Small intestine (tissue), 7 donors: ENCODE data around the gene APP. TPM values are rescaled to one million over a fixed set of nuclear protein-coding genes. Genes with fewer than 3 reads are reported as not detected.

ENCODE experiments used
- DNase-seq, 2 donors: peaks; one replicate each; pipeline versions ENCODE4 v3.0.0 to v3.0.0-alpha.2; 2013
- FAIRE-seq: peaks from 2 replicates; lab custom pipeline; 2012; peaks lifted over from hg19 to GRCh38; lab: Jason Lieb, UNC
- H3K27ac ChIP-seq, 3 donors: one replicate each; pipeline ENCODE4 v1.5.1; 2013; ENCODE audit warnings: low read length in 2 of 3, mild to moderate bottlenecking in 2 of 3, control low read depth in 1 of 3, inconsistent platforms in 1 of 3, low read depth in 1 of 3, moderate library complexity in 1 of 3
- H3K27me3 ChIP-seq, 3 donors: one replicate each; pipeline ENCODE4 v1.6.1; 2013; ENCODE audit warnings: low read length in 3 of 3, inconsistent platforms in 1 of 3; ENCODE audit not compliant: control insufficient read depth in 3 of 3, insufficient read depth in 3 of 3
- H3K36me3 ChIP-seq, 3 donors: one replicate each; pipeline ENCODE4 v1.6.1; 2013; ENCODE audit warnings: low read length in 3 of 3, inconsistent platforms in 1 of 3, low read depth in 1 of 3, mild to moderate bottlenecking in 1 of 3, moderate library complexity in 1 of 3; ENCODE audit not compliant: control insufficient read depth in 3 of 3, insufficient read depth in 2 of 3
- H3K4me1 ChIP-seq, 3 donors: one replicate each; pipeline ENCODE4 v1.6.1; 2013; ENCODE audit warnings: low read length in 2 of 3, inconsistent platforms in 1 of 3, low read depth in 1 of 3, mild to moderate bottlenecking in 1 of 3, moderate library complexity in 1 of 3; ENCODE audit not compliant: control insufficient read depth in 3 of 3, insufficient read depth in 2 of 3
- H3K4me3 ChIP-seq, 3 donors: one replicate each; pipeline ENCODE4 v1.5.1; 2013; ENCODE audit warnings: low read length in 3 of 3, control low read depth in 1 of 3, inconsistent platforms in 1 of 3, low read depth in 1 of 3, mild to moderate bottlenecking in 1 of 3, moderate library complexity in 1 of 3
- H3K9me3 ChIP-seq, 2 donors: one replicate each; pipeline ENCODE4 v1.6.1; 2013; ENCODE audit warnings: low read depth in 1 of 2, low read length in 1 of 2; ENCODE audit not compliant: control insufficient read depth in 2 of 2, insufficient read depth in 1 of 2
- WGBS, 3 donors: extraction: QIAGEN DNeasy Blood & Tissue Kit; methylation state at CpG; one replicate each; pipeline ENCODE4 v1.1.7; 2013; 5-methylcytosine and 5-hydroxymethylcytosine counted together
- polyA plus RNA-seq, 4 donors: library from polyadenylated mRNA; stranded (reverse) in 3 of 4; unstranded in 1 of 4; fragments of 200-250 nt in 3 of 4; fragments of 120-200 nt in 1 of 4; gene quantifications; one replicate each; pipeline versions ENCODE4 v1.2.1 to v1.2.3, GENCODE V29; 2013
- donor health status: healthy with polysubstance abuse.
- donor health status: control.
- donor health status: control.
- donor health status: Bipolar disorder and iron deficiency.
- donor health status: healthy.

Gene APP
- polyA plus RNA-seq, 4 donors = 28.6 to 319 (median 124) TPM

DNA sequence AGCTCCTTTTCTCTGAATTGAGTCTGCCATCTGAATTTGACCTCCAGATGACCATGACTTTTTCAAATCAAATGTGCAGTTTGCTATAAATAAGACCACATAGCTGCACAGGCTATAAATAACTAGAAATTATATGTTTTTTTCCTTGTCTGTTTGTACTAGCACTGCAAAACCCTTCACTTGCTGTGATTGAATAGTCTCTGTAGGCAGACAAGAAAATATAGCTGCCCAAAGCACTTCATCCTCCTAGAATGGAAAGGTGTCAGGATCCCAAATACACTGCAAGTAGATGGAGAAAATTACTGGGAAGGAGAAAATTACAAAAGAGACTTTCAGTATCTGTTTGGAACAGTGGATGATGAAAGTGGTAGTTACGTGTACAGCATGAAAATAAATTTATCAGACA lies 175.8 kb downstream of the APP start:
- no peaks in the 10 kb centered on the region for H3K27me3 ChIP-seq
- peaks cover 0 to 6% (median 4%) of the 10 kb centered on the region in 3 donors for H3K36me3 ChIP-seq
- FAIRE-seq = no peak
- no peak overlapping the region for H3K27ac ChIP-seq
- peaks cover 2 to 7% (median 5%) of the 10 kb centered on the region in 3 donors for H3K4me1 ChIP-seq
- H3K4me3 ChIP-seq = no peak overlapping the region
- DNase-seq = no peak
- WGBS, 3 donors = 79 to 88% (median 83%) methylated on average over 1 of the region's 1 CpG
- no peaks in the 10 kb centered on the region for H3K9me3 ChIP-seq

DNA sequence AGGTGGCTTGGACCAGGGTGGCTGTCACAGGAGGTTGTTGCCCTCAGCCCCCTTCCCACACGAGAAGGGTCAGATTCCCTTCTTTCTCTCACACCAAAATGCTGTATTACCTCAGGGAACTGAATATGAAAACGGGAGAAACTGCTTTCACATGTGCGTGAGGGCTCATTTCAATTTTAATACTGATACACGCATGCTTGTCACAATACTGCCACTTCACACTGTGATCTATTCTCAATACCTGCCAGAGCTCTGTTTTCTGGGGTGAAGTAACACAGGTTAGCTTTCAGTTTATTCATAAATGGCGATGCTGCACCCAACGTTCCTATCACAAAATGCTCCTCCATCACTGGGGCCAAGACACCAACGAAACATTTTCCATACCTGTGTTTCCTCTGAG lies 181.8 kb downstream of the APP start:
- Histone ChIP-seq H3K27me3 (no peaks in the 10 kb centered on the region), H3K36me3 (peaks cover 0 to 9% (median 2%) of the 10 kb centered on the region in 3 donors), H3K27ac (no peak overlapping the region), H3K4me1 (no peaks in the 10 kb centered on the region), H3K4me3 (no peak overlapping the region), H3K9me3 (no peaks in the 10 kb centered on the region)
- WGBS, 3 donors = 90 to 94% (median 91%) methylated on average over 7 of the region's 7 CpGs
- no peak for DNase-seq
- FAIRE-seq = no peak

DNA sequence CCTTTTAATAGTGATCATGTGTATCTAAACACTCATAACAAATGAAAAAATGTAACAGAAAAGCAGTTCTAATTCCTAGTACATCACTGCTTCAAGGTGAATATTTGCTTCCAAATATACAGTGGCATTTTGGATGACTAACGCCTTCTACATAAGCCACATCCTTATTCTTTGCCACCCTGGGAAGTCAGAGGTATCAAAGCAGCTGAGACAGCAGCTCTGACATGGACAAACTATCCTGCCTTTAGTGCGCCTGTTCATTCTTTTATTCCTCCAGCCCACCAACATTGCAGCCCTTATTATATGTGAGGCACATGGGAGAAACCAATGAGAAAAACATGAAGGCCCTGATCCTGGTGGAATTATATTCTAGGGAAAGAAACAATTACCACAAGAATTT lies 183.0 kb downstream of the APP start:
- Histone ChIP-seq H3K36me3 (peaks cover 0 to 9% (median 2%) of the 10 kb centered on the region in 3 donors), H3K9me3 (no peaks in the 10 kb centered on the region), H3K4me3 (no peak overlapping the region), H3K27ac (no peak overlapping the region), H3K4me1 (no peaks in the 10 kb centered on the region), H3K27me3 (no peaks in the 10 kb centered on the region)
- 95 to 96% (median 96%) methylated on average over 2 of the region's 2 CpGs for WGBS, 3 donors
- DNase-seq (no peak), FAIRE-seq (no peak)

DNA sequence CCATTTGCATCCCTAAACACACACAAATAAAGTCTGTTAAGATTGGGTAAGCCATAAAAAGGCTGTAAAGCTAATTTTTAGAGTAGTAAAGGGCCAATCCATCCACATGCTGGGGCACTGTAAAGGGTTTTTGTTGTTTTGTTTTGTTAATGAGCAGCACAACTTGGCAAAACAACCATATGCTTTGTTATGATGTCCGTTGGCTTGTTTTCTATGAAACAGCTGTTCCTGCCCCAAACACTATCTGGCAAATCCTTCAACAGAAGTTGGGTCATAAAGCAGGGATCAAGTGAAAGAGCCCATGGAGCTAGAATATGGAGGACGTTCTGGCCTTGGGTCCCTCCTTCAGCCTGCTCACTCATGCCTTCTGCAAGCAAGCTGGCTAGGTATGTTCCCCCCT lies 183.6 kb downstream of the APP start:
- Histone ChIP-seq H3K4me3 (no peak overlapping the region), H3K27me3 (no peaks in the 10 kb centered on the region), H3K4me1 (no peaks in the 10 kb centered on the region), H3K27ac (no peak overlapping the region), H3K9me3 (no peaks in the 10 kb centered on the region), H3K36me3 (peaks cover 0 to 12% (median 2%) of the 10 kb centered on the region in 3 donors)
- 65 to 86% (median 80%) methylated on average over 2 of the region's 2 CpGs for WGBS, 3 donors
- FAIRE-seq = no peak
- DNase-seq = no peak

DNA sequence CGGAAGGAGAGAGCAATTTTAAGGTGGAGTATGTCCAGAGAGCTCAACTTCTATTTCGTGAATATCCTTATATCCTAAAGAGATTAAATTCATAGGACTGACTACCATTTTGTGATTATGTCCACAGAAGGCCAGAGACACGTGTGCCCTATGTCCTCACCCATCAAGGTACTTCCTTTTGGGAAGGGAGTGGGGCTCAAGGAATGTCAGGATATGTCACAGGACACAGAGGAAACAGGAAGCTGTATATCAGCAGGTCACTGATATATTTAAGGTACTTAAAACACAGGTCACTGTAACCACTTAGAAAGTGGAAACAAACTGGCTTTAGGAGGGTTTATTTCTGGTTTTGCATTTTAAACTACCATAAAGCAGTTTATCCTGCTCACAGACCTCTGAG lies 184.6 kb downstream of the APP start:
- DNase-seq (no peak), FAIRE-seq (no peak)
- Histone ChIP-seq H3K4me3 (no peak overlapping the region), H3K4me1 (no peaks in the 10 kb centered on the region), H3K36me3 (peaks cover 0 to 13% (median 2%) of the 10 kb centered on the region in 3 donors), H3K9me3 (no peaks in the 10 kb centered on the region), H3K27ac (no peak overlapping the region), H3K27me3 (no peaks in the 10 kb centered on the region)
- WGBS, 3 donors = 69 to 77% (median 76%) methylated on average over 3 of the region's 3 CpGs

DNA sequence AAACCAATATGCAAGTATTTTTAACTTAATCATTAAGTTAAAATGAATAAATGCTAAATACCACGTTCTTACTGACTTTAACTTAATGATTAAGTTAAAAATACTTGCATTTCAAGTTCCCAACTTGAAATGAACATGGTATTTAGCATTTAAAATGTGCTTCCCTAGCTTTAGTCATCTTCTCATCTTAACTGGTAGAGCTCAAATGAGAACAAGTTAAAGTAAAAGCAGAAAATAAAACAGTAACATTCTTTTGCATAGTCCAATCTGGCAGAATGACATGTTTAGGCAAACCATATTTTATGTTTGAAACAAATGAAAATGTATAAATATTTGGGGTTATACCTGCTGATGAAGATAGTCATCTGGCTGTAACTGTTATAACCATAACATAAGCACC lies 186.0 kb downstream of the APP start:
- Histone ChIP-seq H3K4me1 (no peaks in the 10 kb centered on the region), H3K27me3 (no peaks in the 10 kb centered on the region), H3K9me3 (no peaks in the 10 kb centered on the region), H3K4me3 (no peak overlapping the region), H3K27ac (no peak overlapping the region), H3K36me3 (peaks cover 0 to 17% (median 3%) of the 10 kb centered on the region in 3 donors)
- FAIRE-seq (no peak), DNase-seq (no peak)
- 70 to 79% (median 77%) methylated on average over 1 of the region's 1 CpG for WGBS, 3 donors

DNA sequence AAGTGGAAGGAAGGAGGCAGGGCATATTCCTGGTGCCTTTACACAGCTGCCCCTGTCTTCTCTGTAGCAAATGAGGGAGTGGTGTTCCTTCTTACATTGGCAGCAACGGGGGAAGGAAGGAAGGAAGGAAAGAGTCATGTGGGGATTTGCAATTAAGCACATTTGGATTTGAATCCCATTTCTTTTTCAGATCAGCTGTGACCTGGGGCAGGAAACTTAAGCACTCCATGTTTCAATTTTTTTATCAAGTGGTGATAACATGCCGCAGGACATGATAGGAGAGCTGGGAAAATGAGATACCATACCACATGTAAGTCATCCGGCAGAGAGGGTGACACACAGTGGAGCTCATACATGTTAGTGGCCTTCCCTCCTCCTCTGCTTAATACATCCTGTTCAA lies 186.8 kb downstream of the APP start:
- H3K9me3 ChIP-seq = no peaks in the 10 kb centered on the region
- no peaks in the 10 kb centered on the region for H3K4me1 ChIP-seq
- FAIRE-seq (no peak), DNase-seq (no peak)
- H3K27ac ChIP-seq = no peak overlapping the region
- WGBS, 3 donors = 16 to 52% (median 42%) methylated on average over 3 of the region's 3 CpGs
- H3K4me3 ChIP-seq = no peak overlapping the region
- H3K27me3 ChIP-seq = no peaks in the 10 kb centered on the region
- peaks cover 0 to 17% (median 3%) of the 10 kb centered on the region in 3 donors for H3K36me3 ChIP-seq

DNA sequence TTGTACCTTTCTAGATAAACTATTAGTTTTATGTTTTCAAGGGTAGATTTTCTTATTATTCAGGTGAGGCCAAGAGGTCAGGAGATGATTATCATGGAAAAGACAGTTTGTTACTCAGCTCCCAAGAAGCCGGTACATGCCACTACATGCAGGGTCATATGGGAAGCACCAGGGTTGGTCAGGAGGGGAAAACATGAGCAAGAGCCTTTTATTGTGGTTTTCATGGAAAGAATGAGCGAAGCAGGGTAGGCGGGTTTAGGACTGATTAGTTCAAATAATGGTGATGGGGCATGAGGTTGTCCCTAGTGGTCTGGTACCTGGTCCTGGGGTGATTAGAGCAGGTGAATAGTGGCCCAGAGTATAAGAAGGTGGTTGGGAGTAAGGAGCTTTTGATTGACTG lies 189.9 kb downstream of the APP start:
- H3K27ac ChIP-seq = no peak overlapping the region
- no peak overlapping the region for H3K4me3 ChIP-seq
- DNase-seq (no peak), FAIRE-seq (no peak)
- H3K4me1 ChIP-seq = no peaks in the 10 kb centered on the region
- H3K9me3 ChIP-seq = no peaks in the 10 kb centered on the region
- WGBS, 3 donors = 89 to 96% (median 92%) methylated on average over 3 of the region's 3 CpGs
- H3K36me3 ChIP-seq = peaks cover 0 to 8% (median 3%) of the 10 kb centered on the region in 3 donors
- no peaks in the 10 kb centered on the region for H3K27me3 ChIP-seq
